Stomach (tissue), 4 donors: ENCODE results near the gene FGF22.

Experiments
- CTCF ChIP-seq, 7 experiments: fragments of 450-650 bp in 4 of 7; fragments of 200-600 bp in 3 of 7; sonication (generic) in 3 of 7; IDR thresholded peaks; one replicate each; pipeline ENCODE4 v1.5.1; 2016 to 2019; ENCODE audit warnings: antibody characterized with exemption in 7 of 7, control low read depth in 2 of 7, mild to moderate bottlenecking in 1 of 7
- EP300 ChIP-seq: sonication (generic); formaldehyde crosslinking; IDR thresholded peaks from one replicate; pipeline ENCODE4 v1.6.1; 2017; ENCODE audit warnings: antibody characterized with exemption
- POLR2A ChIP-seq, 4 donors: fragments of 450-650 bp; IDR thresholded peaks; one replicate each; pipeline ENCODE4 v1.6.1; 2016; ENCODE audit warnings: antibody characterized with exemption in 4 of 4, control low read depth in 2 of 4, mild to moderate bottlenecking in 1 of 4, moderate library complexity in 1 of 4
- POLR2AphosphoS5 ChIP-seq, 3 donors: sonication (generic); formaldehyde crosslinking; IDR thresholded peaks; one replicate each; pipeline ENCODE4 v1.6.1; 2016; ENCODE audit warnings: antibody characterized with exemption in 3 of 3

GRCh38 chr19:634975-635652, 4.6 kb upstream of the FGF22 start:
- TF ChIP-seq EP300 (no peak), CTCF (IDR thresholded peaks at IDR 0.05) (no peak), POLR2A (IDR thresholded peaks at IDR 0.05) (no peak), POLR2AphosphoS5 (IDR thresholded peaks at IDR 0.05) (no peak)
